ENCODE data around the gene HTD2. TPM values are rescaled to one million over a fixed set of nuclear protein-coding genes. Genes with fewer than 3 reads are reported as not detected.
"Not testable (repeated sequence)": the region's sequence is repeated elsewhere in the genome, so short reads cannot be mapped to it uniquely, and the experiment has no call there.

The HTD2 gene
- total and polyA plus RNA-seq, 10 donors: 2.3 to 20.0 (median 8.2) TPM

- intact Hi-C loops (cut with DNase I; ENCODE audit: low total_unique reads): no loop called here
- Histone ChIP-seq H3K36me3 (peaks cover 0 to 91% (median 41%) of the 10 kb centered on the region in 6 donors), H3K27me3 (replicated peaks in 1 of 7) (no peaks in the 10 kb centered on the region)
These were observed 37.0 kb upstream of the HTD2 start for GRCh38 chr3:58269356-58269755.

GRCh38 chr3:58270485-58270884, 35.8 kb upstream of the HTD2 start:
- TF ChIP-seq CTCF (IDR thresholded peaks at IDR 0.05 in 8 of 11, conservative IDR thresholded peaks at IDR 0.05 in 3 of 11) (no peak), POLR2A (IDR thresholded peaks at IDR 0.05) (no peak), POLR2AphosphoS5 (IDR thresholded peaks at IDR 0.05) (no peak)
- peaks cover 0 to 99% (median 48%) of the 10 kb centered on the region in 6 donors for H3K36me3 ChIP-seq
- DNase-seq: no peak
- no peak overlapping the region for H3K27ac ChIP-seq
- intact Hi-C loops (cut with DNase I; ENCODE audit: low total_unique reads): no loop called here
- no peaks in the 10 kb centered on the region for H3K27me3 ChIP-seq (replicated peaks in 1 of 7)
- peaks cover 0 to 33% (median 16%) of the 10 kb centered on the region in 6 donors for H3K4me1 ChIP-seq
- WGBS, 5 donors: 92 to 100% (median 96%) methylated on average over 2 of the region's 2 CpGs
- H3K9me3 ChIP-seq: no peaks in the 10 kb centered on the region
- H3K4me3 ChIP-seq: no peak overlapping the region

More at GRCh38 chr3:58269356-58269755, 37.0 kb upstream of the HTD2 start:
- Histone ChIP-seq H3K4me1 (peaks cover 0 to 28% (median 16%) of the 10 kb centered on the region in 6 donors), H3K27ac (no peak overlapping the region), H3K9me3 (no peaks in the 10 kb centered on the region), H3K4me3 (no peak overlapping the region)
- 79 to 100% (median 95%) methylated on average over 2 of the region's 2 CpGs for WGBS, 5 donors
- TF ChIP-seq POLR2AphosphoS5 (IDR thresholded peaks at IDR 0.05) (no peak), CTCF (IDR thresholded peaks at IDR 0.05 in 8 of 11, conservative IDR thresholded peaks at IDR 0.05 in 3 of 11) (no peak), POLR2A (IDR thresholded peaks at IDR 0.05) (no peak)
- no peak for DNase-seq

GRCh38 chr3:58271901-58272501, 34.3 kb upstream of the HTD2 start:
- H3K36me3 ChIP-seq: peaks cover 0 to 96% (median 55%) of the 10 kb centered on the region in 6 donors
- intact Hi-C loops (cut with DNase I; ENCODE audit: low total_unique reads): no loop called here
- peak overlapping the region in 7 of 8 donors; percentile 15 to 69 (median 52) for H3K27ac ChIP-seq
- WGBS, 5 donors: 74 to 84% (median 78%) methylated on average over 7 of the region's 7 CpGs
- no peak for DNase-seq
- H3K4me1 ChIP-seq: peaks cover 0 to 33% (median 16%) of the 10 kb centered on the region in 6 donors
- no peak overlapping the region for H3K4me3 ChIP-seq
- no peaks in the 10 kb centered on the region for H3K27me3 ChIP-seq (replicated peaks in 1 of 7)
- peaks cover 0 to 5% (median 0%) of the 10 kb centered on the region in 8 donors for H3K9me3 ChIP-seq
- TF ChIP-seq CTCF (IDR thresholded peaks at IDR 0.05 in 8 of 11, conservative IDR thresholded peaks at IDR 0.05 in 3 of 11) (no peak), POLR2A (IDR thresholded peaks at IDR 0.05) (no peak), POLR2AphosphoS5 (IDR thresholded peaks at IDR 0.05) (no peak)

- TF ChIP-seq CTCF (IDR thresholded peaks at IDR 0.05 in 8 of 11, conservative IDR thresholded peaks at IDR 0.05 in 3 of 11): no peak
- no peak for TF ChIP-seq POLR2A (IDR thresholded peaks at IDR 0.05)
- TF ChIP-seq POLR2AphosphoS5 (IDR thresholded peaks at IDR 0.05): no peak
- DNase-seq: no peak
- 74 to 87% (median 75%) methylated on average over 3 of the region's 3 CpGs for WGBS, 5 donors
- H3K4me3 ChIP-seq: no peak overlapping the region
- H3K27me3 ChIP-seq (replicated peaks in 1 of 7): no peaks in the 10 kb centered on the region
- peak overlapping the region in 5 of 8 donors; percentile 3 to 69 (median 59) for H3K27ac ChIP-seq
- peaks cover 0 to 5% (median 0%) of the 10 kb centered on the region in 8 donors for H3K9me3 ChIP-seq
- peaks cover 0 to 33% (median 16%) of the 10 kb centered on the region in 6 donors for H3K4me1 ChIP-seq
- H3K36me3 ChIP-seq: peaks cover 0 to 96% (median 49%) of the 10 kb centered on the region in 6 donors
- intact Hi-C loops (cut with DNase I; ENCODE audit: low total_unique reads): no loop called here
These were observed 33.4 kb upstream of the HTD2 start for GRCh38 chr3:58272891-58273290.

- H3K9me3 ChIP-seq; DNase-seq; H3K27me3 ChIP-seq (replicated peaks in 1 of 7); intact Hi-C loops (cut with DNase I; ENCODE audit: low total_unique reads); H3K4me3 ChIP-seq: not testable (repeated sequence)
- peaks cover 0 to 96% (median 48%) of the 10 kb centered on the region in 6 donors for H3K36me3 ChIP-seq
- WGBS, 5 donors: 85 to 96% (median 89%) methylated on average over 3 of the region's 3 CpGs
- peak overlapping the region in 5 of 8 donors; percentile 16 to 69 (median 59) for H3K27ac ChIP-seq
- H3K4me1 ChIP-seq: peaks cover 0 to 33% (median 16%) of the 10 kb centered on the region in 6 donors
These were observed 33.0 kb upstream of the HTD2 start for GRCh38 chr3:58273362-58273761.

Data from spleen (tissue), 11 donors.